Measurements from ENCODE around the gene TNK2. TPM values are rescaled to one million over a fixed set of nuclear protein-coding genes. Genes with fewer than 3 reads are reported as not detected.
A peak's percentile ranks its signal among the peaks of the same experiment; 100 is the strongest.
"Not testable (repeated sequence)": the region's sequence is repeated elsewhere in the genome, so short reads cannot be mapped to it uniquely, and the experiment has no call there.

Gene TNK2
- total RNA-seq, 2 donors from 2014 or later: 24.3 to 34.1 TPM

DNA sequence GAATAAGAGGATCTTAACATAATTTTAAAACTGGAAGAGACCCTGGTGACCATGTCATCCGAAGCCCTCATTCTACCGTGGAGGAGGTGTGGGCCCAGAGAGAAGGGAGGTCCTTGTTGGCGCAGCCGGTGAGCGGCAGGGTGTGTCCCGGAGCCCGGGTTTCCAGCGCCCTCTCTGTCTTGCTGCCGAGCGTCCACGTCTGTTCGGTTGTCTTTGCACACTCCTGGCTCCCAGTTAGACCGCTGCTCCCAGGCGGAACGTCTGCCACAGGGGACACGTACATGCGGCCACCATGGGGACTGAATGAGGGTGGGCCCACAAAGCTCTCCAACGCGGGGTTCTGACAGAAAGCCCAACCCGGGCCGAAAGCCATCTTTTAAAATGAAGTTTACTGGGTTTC, 90.0 kb downstream of the TNK2 start:
- peak; percentile 71 for DNase-seq (ENCODE audit: low spot score)
- intact Hi-C loops (cut with DNase I): no loop called here

DNA sequence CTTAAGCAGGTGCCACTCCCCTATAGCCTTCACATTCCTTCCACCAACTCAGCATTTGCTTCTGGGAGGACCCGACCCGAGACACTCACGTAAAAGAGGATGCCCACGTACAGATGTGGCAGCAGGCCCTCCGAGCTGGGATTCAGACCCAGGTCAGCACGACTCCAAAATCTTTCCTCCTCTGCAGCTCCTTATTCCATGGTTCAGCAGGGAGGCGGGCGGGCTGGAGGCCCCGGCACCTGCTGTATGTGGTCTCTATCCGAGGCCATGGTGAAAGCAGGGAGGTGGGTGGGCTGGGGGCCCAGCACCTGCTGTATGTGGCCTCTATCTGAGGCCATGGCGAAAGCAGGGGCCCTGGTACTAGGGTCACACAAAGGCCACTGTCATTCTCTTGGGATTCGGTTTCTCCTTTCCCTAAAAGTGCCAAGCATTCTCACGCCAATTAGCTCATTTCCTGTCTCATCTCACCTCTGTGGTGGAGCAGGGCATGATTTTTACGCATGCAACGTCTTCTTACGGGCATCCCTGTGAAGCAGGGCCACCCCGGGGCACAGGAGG, 90.7 kb downstream of the TNK2 start:
- intact Hi-C loops (cut with DNase I): no loop called here
- peak; percentile 56 for DNase-seq (ENCODE audit: low spot score)

DNA sequence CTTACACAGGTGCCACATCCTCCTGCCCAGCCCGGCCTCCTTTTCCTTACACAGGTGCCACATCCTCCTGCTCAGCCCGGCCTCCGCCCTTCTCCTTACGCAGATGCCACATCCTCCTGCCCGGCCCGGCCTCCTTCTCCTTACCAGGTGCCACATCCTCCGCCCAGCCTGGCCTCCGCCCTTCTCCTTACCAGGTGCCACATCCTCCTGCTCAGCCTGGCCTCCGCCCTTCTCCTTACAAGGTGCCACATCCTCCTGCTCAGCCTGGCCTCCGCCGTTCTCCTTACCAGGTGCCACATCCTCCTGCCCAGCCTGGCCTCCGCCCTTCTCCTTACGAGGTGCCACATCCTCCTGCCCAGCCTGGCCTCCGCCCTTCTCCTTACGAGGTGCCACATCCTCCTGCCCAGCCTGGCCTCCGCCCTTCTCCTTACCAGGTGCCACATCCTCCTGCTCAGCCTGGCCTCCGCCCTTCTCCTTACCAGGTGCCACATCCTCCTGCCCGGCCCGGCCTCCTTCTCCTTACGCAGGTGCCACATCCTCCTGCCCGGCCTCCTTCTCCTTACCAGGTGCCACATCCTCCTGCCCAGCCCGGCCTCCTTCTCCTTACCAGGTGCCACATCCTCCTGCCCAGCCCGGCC, 92.0 kb downstream of the TNK2 start:
- intact Hi-C loops (cut with DNase I): not testable (repeated sequence)
- DNase-seq (ENCODE audit: low spot score): peak; percentile 56

DNA sequence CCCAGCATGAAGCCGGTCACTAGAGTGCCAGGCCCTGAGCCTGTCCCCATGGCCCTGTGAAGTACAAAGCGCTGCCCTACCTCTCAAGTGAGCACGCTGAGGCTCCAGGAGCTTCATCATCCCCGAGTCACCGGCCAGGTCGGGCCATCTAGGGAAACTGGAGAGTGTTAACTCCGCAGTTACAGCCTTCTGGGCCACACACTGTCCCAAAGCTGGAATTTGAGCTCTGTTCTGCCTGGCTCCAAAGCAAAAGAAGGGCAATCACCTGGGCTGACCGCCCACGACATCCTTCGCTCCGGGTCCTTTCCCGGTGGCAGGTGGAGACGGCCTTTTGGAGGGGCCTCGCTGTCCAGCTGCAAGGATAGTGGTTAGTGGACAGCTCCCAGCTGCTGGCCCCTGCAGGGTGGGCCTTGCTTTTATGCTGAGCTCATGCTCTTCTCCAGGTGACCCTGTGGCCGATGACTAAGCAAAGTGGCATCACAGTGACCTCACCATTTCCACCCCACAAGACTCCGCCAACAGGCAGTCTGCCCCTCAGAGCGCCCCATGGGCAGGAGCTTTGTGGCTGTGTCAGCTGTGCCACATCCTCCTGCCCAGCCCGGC, 93.1 kb downstream of the TNK2 start:
- intact Hi-C loops (cut with DNase I): no loop called here
- no peak for DNase-seq (ENCODE audit: low spot score)

DNA sequence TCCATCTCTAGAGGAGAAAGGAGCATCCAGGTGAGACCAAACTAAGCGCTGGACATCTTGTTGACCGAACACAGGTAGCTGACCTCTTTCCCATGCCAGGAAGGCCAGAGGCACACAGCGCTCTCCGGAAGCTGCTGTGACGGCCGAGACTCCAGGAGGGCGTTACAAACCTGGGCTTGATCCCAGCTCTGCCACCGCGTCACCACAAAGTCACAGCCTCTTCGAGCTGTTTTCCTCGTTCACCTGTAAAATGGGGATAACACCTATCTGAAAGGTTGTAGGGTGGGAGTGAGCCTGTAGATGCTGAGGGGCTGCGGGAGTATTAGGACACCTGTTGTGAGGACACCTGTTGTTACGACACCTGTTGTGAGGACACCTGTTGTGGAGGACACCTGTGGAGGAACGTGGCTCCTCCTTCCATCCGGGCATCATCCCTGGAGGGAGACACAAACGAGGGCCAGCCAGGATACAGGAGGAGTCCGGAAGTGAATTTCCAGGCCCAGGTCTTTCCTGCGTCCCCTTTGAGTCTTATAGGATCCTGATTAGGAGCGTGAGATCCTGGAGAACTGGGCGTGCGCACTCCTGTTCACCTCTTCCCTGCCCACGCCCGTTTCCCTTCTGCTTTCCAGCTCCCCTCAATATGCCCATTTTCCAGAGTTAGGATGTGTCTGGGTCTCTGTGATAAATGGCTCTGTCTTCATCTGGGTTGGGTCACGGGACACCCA, 94.3 kb downstream of the TNK2 start:
- DNase-seq (ENCODE audit: low spot score): no peak
- intact Hi-C loops (cut with DNase I): no loop called here

Small RNA genes lying within 50 kb of the gene (microRNA-seq; reads per million reads assigned to microRNA genes)
- 0 to 0.26 reads per million in 2 donors for gene MIR6829 (ENCODE audit: borderline microRNAs expressed in 2 of 2)

Other genes with a start within 250 kb of the TNK2 start
- gene MUC20, start 187.6 kb downstream of the TNK2 start, total RNA-seq: 1 to 10 TPM; 3.8 to 9.4 TPM
- gene MUC4, start 96.6 kb downstream of the TNK2 start, total RNA-seq: not detected
- gene TFRC, start 173.5 kb upstream of the TNK2 start, total RNA-seq: 100 to 1,000 TPM in 1 of 2 donors, 10 to 100 TPM in 1; 73.4 to 132 TPM

Measured in posterior vena cava (tissue), 2 donors.